ENCODE results near the gene SIM2.

DNA sequence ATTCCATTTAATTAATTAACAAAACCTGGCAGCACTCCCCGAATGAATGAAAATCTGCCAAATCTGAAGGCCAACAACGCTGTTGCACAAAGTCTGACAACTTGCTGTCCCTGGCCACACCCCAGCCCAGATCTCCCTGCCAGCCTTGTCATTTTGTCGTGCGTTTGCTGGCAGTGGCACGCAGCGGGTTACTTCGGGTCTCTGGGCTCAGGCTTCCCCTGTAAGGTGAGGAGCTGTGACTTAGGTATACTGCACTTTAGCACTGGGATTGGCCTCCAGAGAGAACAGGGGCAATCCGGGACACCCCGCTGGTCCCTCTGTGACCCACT is 34.3 kb upstream of the SIM2 start:
- TF ChIP-seq, protein P1, sequence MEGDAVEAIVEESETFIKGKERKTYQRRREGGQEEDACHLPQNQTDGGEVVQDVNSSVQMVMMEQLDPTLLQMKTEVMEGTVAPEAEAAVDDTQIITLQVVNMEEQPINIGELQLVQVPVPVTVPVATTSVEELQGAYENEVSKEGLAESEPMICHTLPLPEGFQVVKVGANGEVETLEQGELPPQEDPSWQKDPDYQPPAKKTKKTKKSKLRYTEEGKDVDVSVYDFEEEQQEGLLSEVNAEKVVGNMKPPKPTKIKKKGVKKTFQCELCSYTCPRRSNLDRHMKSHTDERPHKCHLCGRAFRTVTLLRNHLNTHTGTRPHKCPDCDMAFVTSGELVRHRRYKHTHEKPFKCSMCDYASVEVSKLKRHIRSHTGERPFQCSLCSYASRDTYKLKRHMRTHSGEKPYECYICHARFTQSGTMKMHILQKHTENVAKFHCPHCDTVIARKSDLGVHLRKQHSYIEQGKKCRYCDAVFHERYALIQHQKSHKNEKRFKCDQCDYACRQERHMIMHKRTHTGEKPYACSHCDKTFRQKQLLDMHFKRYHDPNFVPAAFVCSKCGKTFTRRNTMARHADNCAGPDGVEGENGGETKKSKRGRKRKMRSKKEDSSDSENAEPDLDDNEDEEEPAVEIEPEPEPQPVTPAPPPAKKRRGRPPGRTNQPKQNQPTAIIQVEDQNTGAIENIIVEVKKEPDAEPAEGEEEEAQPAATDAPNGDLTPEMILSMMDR (IDR thresholded peaks at IDR 0.05; ENCODE audit: low read depth, low read length, poor library complexity, severe bottlenecking) = no peak
- TF ChIP-seq EZH2phosphoT487 (IDR thresholded peaks at IDR 0.05; ENCODE audit: borderline replicate concordance, low read length) = no peak

Measured in DOHH2 (cell line).